Esophagus squamous epithelium (tissue), 5 donors: ENCODE data around the gene COL3A1. TPM values are rescaled to one million over a fixed set of nuclear protein-coding genes. Genes with fewer than 3 reads are reported as not detected.
A peak's percentile ranks its signal among the peaks of the same experiment; 100 is the strongest.

Experiments
- DNase-seq: peaks from one replicate; lab custom pipeline; 2025; lab: John Stamatoyannopoulos, UW
- H3K27ac ChIP-seq, 4 donors: fragments of 200-600 bp; sonication (generic); one replicate each; pipeline ENCODE4 v1.5.1; 2016 to 2019; ENCODE audit warnings: mild to moderate bottlenecking in 1 of 4
- H3K27me3 ChIP-seq, 4 donors: fragments of 200-600 bp; sonication (generic); 1 replicate in 3 of 4; 2 replicates in 1 of 4; pipeline versions ENCODE4 v1.5.1 to v1.6.0; 2017 to 2021; ENCODE audit warnings: antibody characterized with exemption in 1 of 4
- H3K36me3 ChIP-seq, 3 donors: fragments of 200-600 bp; sonication (generic); one replicate each; pipeline ENCODE4 v1.5.1; 2016 to 2019
- H3K4me1 ChIP-seq, 3 donors: fragments of 200-600 bp; sonication (generic); one replicate each; pipeline ENCODE4 v1.5.1; 2017 to 2019
- H3K4me3 ChIP-seq, 4 donors: fragments of 200-600 bp; sonication (generic); 1 replicate in 3 of 4; 2 replicates in 1 of 4; pipeline ENCODE4 v1.5.1; 2016 to 2019; ENCODE audit warnings: mild to moderate bottlenecking in 2 of 4, moderate library complexity in 1 of 4
- H3K9me3 ChIP-seq, 3 donors: fragments of 200-600 bp; sonication (generic); one replicate each; pipeline ENCODE4 v1.5.1; 2016 to 2019
- POLR2A ChIP-seq, 4 donors: fragments of 450-650 bp; IDR thresholded peaks; one replicate each; pipeline ENCODE4 v1.6.1; 2017; ENCODE audit warnings: antibody characterized with exemption in 4 of 4, mild to moderate bottlenecking in 4 of 4, moderate library complexity in 3 of 4
- WGBS, 2 donors: methylation state at CpG; one replicate each; pipeline ENCODE4 v1.1.5; 2018; 5-methylcytosine and 5-hydroxymethylcytosine counted together
- intact Hi-C: fragments of 100-400 bp; cut with DNase I; formaldehyde crosslinking; loops from one replicate; pipeline ENCODE4 v1.15.0; 2022
- total RNA-seq, 4 donors: library from RNA; depleted of rRNA; stranded (reverse); fragments of >200 nt; gene quantifications; one replicate each; pipeline ENCODE4 v1.1.0, GENCODE V29; 2016
- TF ChIP-seq, protein P1 (sequence below), 6 experiments: fragments of 450-650 bp in 4 of 6; fragments of 200-600 bp in 2 of 6; sonication (generic) in 2 of 6; IDR thresholded peaks; one replicate each; pipeline ENCODE4 v1.5.1; 2016 to 2019; ENCODE audit warnings: antibody characterized with exemption in 6 of 6, mild to moderate bottlenecking in 4 of 6, moderate library complexity in 4 of 6
- donor health status: DM: yes; HTN: yes; CAD: no.

COL3A1 gene
- total RNA-seq, 4 donors from 2014 or later = 14.9 to 119 (median 63.8) TPM

DNA sequence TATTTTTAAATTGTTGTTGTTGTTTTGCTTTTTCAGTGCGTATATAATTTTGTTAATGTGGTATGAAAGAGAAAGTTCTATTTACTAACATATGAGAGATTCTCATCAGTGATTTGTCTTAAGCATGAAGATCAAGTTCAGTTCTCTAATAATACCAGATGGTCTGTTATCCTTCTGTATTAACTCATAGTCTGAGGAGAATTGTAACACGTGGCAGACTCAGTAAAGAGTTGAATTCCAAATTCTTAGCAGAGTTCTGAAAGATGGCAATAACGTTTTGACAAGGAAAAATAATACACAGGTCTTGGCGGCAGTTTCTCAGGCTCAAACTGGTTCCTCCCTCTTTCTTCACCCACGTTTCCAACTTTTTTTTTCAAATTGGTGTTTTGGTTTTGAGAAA is 17.2 kb upstream of the COL3A1 start:
- Histone ChIP-seq H3K36me3 (no peaks in the 10 kb centered on the region), H3K4me3 (no peak overlapping the region), H3K27me3 (no peaks in the 10 kb centered on the region), H3K9me3 (no peaks in the 10 kb centered on the region), H3K27ac (no peak overlapping the region), H3K4me1 (no peaks in the 10 kb centered on the region)
- intact Hi-C loops = no loop called here
- WGBS, 2 donors = 36 to 44% methylated on average over 5 of the region's 5 CpGs
- DNase-seq = no peak
- TF ChIP-seq, protein P1, sequence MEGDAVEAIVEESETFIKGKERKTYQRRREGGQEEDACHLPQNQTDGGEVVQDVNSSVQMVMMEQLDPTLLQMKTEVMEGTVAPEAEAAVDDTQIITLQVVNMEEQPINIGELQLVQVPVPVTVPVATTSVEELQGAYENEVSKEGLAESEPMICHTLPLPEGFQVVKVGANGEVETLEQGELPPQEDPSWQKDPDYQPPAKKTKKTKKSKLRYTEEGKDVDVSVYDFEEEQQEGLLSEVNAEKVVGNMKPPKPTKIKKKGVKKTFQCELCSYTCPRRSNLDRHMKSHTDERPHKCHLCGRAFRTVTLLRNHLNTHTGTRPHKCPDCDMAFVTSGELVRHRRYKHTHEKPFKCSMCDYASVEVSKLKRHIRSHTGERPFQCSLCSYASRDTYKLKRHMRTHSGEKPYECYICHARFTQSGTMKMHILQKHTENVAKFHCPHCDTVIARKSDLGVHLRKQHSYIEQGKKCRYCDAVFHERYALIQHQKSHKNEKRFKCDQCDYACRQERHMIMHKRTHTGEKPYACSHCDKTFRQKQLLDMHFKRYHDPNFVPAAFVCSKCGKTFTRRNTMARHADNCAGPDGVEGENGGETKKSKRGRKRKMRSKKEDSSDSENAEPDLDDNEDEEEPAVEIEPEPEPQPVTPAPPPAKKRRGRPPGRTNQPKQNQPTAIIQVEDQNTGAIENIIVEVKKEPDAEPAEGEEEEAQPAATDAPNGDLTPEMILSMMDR (IDR thresholded peaks at IDR 0.05) = no peak
- TF ChIP-seq POLR2A (IDR thresholded peaks at IDR 0.05) = no peak

DNA sequence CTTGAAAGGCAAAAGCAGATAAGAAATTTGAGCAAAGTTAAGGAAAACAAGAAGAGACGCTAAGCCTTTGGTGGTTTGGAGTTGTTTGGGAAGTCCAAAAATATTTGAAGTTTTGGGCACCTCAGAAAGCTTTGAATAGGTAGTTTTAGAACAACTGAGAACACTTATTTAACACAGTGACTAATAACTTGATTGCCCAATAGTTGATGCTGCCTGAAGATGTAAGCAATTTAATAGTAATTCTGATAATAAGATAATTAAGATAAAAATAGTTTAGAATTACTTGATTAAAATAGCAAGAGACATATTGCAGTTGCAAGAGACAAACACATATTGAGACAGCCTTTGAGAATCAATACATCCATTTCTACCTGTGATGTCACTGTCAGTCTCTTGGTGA is 16.5 kb upstream of the COL3A1 start:
- no peak overlapping the region for H3K27ac ChIP-seq
- TF ChIP-seq, protein P1 (IDR thresholded peaks at IDR 0.05) = no peak
- no peak for TF ChIP-seq POLR2A (IDR thresholded peaks at IDR 0.05)
- 63 to 81% methylated on average over 1 of the region's 1 CpG for WGBS, 2 donors
- no peaks in the 10 kb centered on the region for H3K9me3 ChIP-seq
- no peaks in the 10 kb centered on the region for H3K27me3 ChIP-seq
- intact Hi-C loops = no loop called here
- H3K4me1 ChIP-seq = no peaks in the 10 kb centered on the region
- H3K4me3 ChIP-seq = no peak overlapping the region
- DNase-seq = no peak
- no peaks in the 10 kb centered on the region for H3K36me3 ChIP-seq

DNA sequence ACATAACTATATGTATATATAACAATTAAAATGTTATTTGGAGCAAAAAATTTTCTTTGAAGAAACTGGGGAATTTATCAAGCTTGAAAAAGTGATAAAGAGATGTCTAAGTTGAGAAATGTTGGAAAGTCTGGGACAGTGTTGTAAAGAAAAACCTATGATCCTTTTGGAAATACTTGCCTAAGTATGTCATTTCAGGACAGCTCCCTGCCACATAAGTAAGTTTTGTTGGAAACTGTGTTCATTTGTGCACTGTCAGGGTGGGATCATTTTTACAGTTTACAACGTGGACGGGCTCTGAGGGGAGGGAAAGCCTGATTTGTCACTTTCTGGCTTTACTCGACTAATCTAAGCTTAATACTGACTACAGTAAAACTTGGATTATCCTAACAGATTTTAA is 10.4 kb upstream of the COL3A1 start:
- H3K4me1 ChIP-seq = no peaks in the 10 kb centered on the region
- H3K9me3 ChIP-seq = no peaks in the 10 kb centered on the region
- DNase-seq = no peak
- no peaks in the 10 kb centered on the region for H3K27me3 ChIP-seq
- WGBS, 2 donors = 64 to 74% methylated on average over 3 of the region's 3 CpGs
- intact Hi-C loops = no loop called here
- no peak overlapping the region for H3K4me3 ChIP-seq
- no peaks in the 10 kb centered on the region for H3K36me3 ChIP-seq
- no peak overlapping the region for H3K27ac ChIP-seq
- TF ChIP-seq, protein P1 (IDR thresholded peaks at IDR 0.05) = no peak
- no peak for TF ChIP-seq POLR2A (IDR thresholded peaks at IDR 0.05)

DNA sequence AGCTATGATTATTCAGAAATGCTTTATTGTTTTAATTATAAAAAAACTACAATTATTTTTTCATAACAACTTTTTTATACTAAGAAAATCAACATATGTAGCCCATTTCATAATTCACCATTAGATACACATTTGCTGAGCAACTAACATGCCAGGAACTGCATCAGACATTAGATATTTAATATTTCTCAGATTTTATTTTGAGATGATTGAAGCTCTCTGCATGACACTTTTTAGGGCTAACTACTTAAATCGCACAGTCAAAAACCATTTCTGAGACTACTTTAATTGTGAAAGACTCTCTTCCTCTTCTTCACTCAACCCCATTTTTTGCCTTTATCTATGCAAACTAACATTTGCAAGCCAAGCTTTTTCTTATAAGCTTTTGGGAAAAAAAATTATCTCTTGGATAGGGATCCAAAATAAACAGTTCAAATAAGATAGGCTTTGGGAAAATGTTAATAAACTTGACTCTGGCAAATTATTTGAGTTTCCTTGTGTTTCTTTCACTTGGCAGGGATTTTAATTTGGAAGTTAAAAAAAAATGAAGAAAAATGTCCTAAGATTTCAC is 9.1 kb upstream of the COL3A1 start:
- WGBS, 2 donors = 64 to 81% methylated on average over 1 of the region's 1 CpG
- Histone ChIP-seq H3K4me1 (no peaks in the 10 kb centered on the region), H3K4me3 (no peak overlapping the region), H3K9me3 (no peaks in the 10 kb centered on the region), H3K27ac (no peak overlapping the region), H3K27me3 (no peaks in the 10 kb centered on the region), H3K36me3 (no peaks in the 10 kb centered on the region)
- TF ChIP-seq, protein P1 (IDR thresholded peaks at IDR 0.05) = no peak
- TF ChIP-seq POLR2A (IDR thresholded peaks at IDR 0.05) = no peak
- no peak for DNase-seq
- intact Hi-C loops = no loop called here

DNA sequence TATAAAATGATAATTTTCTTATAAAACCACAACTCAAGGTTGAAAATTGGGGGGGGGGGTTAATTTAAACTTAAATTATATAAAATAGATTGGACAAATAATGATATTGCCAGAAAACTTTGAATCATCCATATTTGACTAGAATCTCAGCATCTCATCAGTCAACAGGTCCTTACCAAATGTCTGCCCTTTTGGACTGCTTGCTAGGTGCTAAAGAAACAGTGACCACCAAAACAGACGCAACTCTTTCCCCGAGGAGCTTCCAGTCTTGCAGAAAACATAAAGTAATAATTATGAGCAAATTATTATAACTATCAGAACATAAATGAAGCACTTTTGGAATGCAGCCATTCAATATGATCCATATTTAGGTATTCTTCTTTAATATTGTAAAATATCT is 8.6 kb upstream of the COL3A1 start:
- H3K4me3 ChIP-seq = no peak overlapping the region
- peak overlapping the region in 1 of 4 donors; percentile 21 for H3K27ac ChIP-seq
- no peaks in the 10 kb centered on the region for H3K4me1 ChIP-seq
- TF ChIP-seq, protein P1 (IDR thresholded peaks at IDR 0.05) = no peak
- no peak for TF ChIP-seq POLR2A (IDR thresholded peaks at IDR 0.05)
- intact Hi-C loops = no loop called here
- no peak for DNase-seq
- H3K9me3 ChIP-seq = no peaks in the 10 kb centered on the region
- H3K36me3 ChIP-seq = no peaks in the 10 kb centered on the region
- 57 to 75% methylated on average over 2 of the region's 2 CpGs for WGBS, 2 donors
- H3K27me3 ChIP-seq = no peaks in the 10 kb centered on the region
